Adrenal gland (tissue), 12 donors: Measurements from ENCODE around the gene ZBTB45. TPM values are rescaled to one million over a fixed set of nuclear protein-coding genes. Genes with fewer than 3 reads are reported as not detected.

ENCODE experiments used
- DNase-seq, 7 donors: peaks; one replicate each; pipeline ENCODE4 v3.0.0-alpha.2; 2019 to 2020
- H3K27ac ChIP-seq, 5 donors: fragments of 200-600 bp; sonication (generic) in 4 of 5; 1 replicate in 3 of 5; 2 replicates in 2 of 5; pipeline versions ENCODE4 v1.5.1 to v1.8.0; 2016 to 2020; ENCODE audit warnings: mild to moderate bottlenecking in 1 of 5
- H3K27me3 ChIP-seq: fragments of 200-600 bp; 2 replicates; pipeline ENCODE4 v1.8.0; 2021
- H3K36me3 ChIP-seq, 2 donors: fragments of 200-600 bp; replicated peaks in 1 of 2; 1 replicate in 1 of 2; 2 replicates in 1 of 2; pipeline versions ENCODE4 v1.5.1 to v1.8.0; 2018 to 2022
- H3K4me1 ChIP-seq, 2 donors: fragments of 200-600 bp; replicated peaks in 1 of 2; 1 replicate in 1 of 2; 2 replicates in 1 of 2; pipeline versions ENCODE4 v1.5.1 to v1.8.0; 2018 to 2021
- H3K4me3 ChIP-seq, 4 donors: fragments of 200-600 bp; sonication (generic) in 3 of 4; one replicate each; pipeline ENCODE4 v1.5.1; 2016 to 2018
- H3K9me3 ChIP-seq, 3 donors: fragments of 200-600 bp; sonication (generic) in 1 of 3; replicated peaks in 1 of 3; 1 replicate in 2 of 3; 2 replicates in 1 of 3; pipeline versions ENCODE4 v1.5.1 to v1.8.0; 2016 to 2021
- CTCF ChIP-seq, 6 experiments: fragments of 450-650 bp in 4 of 6; fragments of 200-600 bp in 2 of 6; sonication (generic) in 1 of 6; IDR thresholded peaks; 1 replicate in 5 of 6; 2 replicates in 1 of 6; pipeline versions ENCODE4 v1.5.1 to v1.8.0; 2016 to 2021; ENCODE audit warnings: antibody characterized with exemption in 6 of 6, mild to moderate bottlenecking in 2 of 6, moderate library complexity in 1 of 6
- POLR2A ChIP-seq, 2 donors: fragments of 450-650 bp; IDR thresholded peaks; one replicate each; pipeline ENCODE4 v1.6.1; 2017; ENCODE audit warnings: antibody characterized with exemption in 2 of 2, mild to moderate bottlenecking in 2 of 2, moderate library complexity in 1 of 2
- WGBS, 4 donors: extraction: QIAGEN DNeasy Blood & Tissue Kit in 2 of 4; methylation state at CpG; one replicate each; pipeline versions ENCODE4 v1.1.5 to v1.1.7; 2013 to 2017; 5-methylcytosine and 5-hydroxymethylcytosine counted together
- intact Hi-C, 2 donors: fragments of 100-400 bp; cut with DNase I; formaldehyde crosslinking; loops; one replicate each; pipeline versions ENCODE4 v1.14.1 to v1.15.0; 2022 to 2023
- polyA plus RNA-seq, 3 donors: library from polyadenylated mRNA; stranded (reverse); fragments of 200-250 nt in 2 of 3; fragments of 350-450 nt in 1 of 3; fragmentation: Illumina TruSeq in 1 of 3; extraction: RNeasy Lipid Tissue Mini Kit (QIAGEN cat#74804) in 1 of 3; gene quantifications; one replicate each; pipeline ENCODE4 v1.2.3, GENCODE V29; 2013 to 2014
- total RNA-seq, 9 donors: library from RNA; depleted of rRNA in 4 of 9; stranded (reverse); fragments of >200 nt in 4 of 9; fragments of 120-200 nt in 1 of 9; fragmentation: NEBNext Ultra II Directional in 1 of 9; extraction: Animal tissue kit (Norgen Biotek cat#: 25700) in 1 of 9; gene quantifications; one replicate each; pipeline versions ENCODE4 v1.1.0 to v1.2.4, GENCODE V29; 2013 to 2023
- donor health status: healthy with polysubstance abuse.
- donor health status: Bipolar disorder and iron deficiency.
- donor health status: DM: yes; HTN: yes; CAD: no.
- donor health status: DM: no; HTN: no; CAD: no.
- donor health status: DM: no; HTN: no; CAD: no.
- donor health status: DM: yes; HTN: yes; CAD: no.

Gene ZBTB45
- total and polyA plus RNA-seq, 12 donors, result 1.7 to 20.4 (median 12.8) TPM

DNA sequence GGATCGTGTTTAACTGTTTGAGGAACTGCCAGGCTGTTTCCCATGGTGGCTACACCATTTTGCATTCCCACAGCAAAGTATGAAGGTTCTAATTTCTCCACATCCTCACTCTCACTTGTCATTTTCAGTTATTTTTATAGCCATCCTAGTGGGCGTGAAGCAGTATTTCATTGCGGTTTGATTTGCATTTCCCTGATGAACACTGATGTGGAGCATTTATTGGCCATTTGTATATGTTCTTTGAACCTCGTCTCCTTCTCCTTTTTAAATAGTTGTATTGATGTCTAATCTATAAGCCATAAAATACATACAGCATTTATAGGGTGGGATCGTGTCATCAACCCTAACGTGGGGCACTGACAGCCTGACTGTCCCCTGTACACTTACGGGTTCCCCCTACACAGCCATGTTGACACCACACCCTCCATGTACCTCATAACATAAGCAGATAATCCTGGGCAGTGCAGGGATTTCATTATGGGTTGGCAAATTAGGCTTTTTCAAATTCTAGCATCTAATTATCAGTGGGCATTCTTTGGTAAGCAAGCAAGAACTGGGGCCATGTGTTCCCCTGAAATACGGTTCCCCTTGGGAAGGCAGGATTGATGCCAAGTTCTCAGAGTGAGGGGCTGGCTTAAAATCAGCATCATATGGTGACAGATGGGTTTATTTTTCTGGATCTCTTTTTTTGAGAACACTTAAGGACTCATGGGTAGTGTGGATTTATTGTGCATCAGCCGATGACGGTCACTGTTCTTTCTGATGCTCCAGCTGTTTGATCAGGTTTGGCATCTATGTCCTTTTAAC, 11.6 kb upstream of the ZBTB45 start:
- Histone ChIP-seq H3K27me3 (no peaks in the 10 kb centered on the region), H3K4me3 (no peak overlapping the region), H3K27ac (no peak overlapping the region), H3K9me3 (no peaks in the 10 kb centered on the region), H3K36me3 (no peaks in the 10 kb centered on the region), H3K4me1 (no peaks in the 10 kb centered on the region)
- 65 to 70% (median 69%) methylated on average over 10 of the region's 10 CpGs for WGBS, 4 donors
- intact Hi-C loops, result no loop called here
- DNase-seq, result no peak
- no peak for TF ChIP-seq POLR2A (IDR thresholded peaks at IDR 0.05)
- TF ChIP-seq CTCF (IDR thresholded peaks at IDR 0.05), result no peak

GRCh38 chr19:58529405-58529804, 9.8 kb upstream of the ZBTB45 start:
- H3K4me3 ChIP-seq, result no peak overlapping the region
- H3K4me1 ChIP-seq, result no peaks in the 10 kb centered on the region
- intact Hi-C loops, result no loop called here
- no peaks in the 10 kb centered on the region for H3K9me3 ChIP-seq
- H3K27ac ChIP-seq, result no peak overlapping the region
- no peak for TF ChIP-seq CTCF (IDR thresholded peaks at IDR 0.05)
- TF ChIP-seq POLR2A (IDR thresholded peaks at IDR 0.05), result no peak
- no peaks in the 10 kb centered on the region for H3K27me3 ChIP-seq
- no peaks in the 10 kb centered on the region for H3K36me3 ChIP-seq
- 66 to 70% (median 68%) methylated on average over 3 of the region's 3 CpGs for WGBS, 4 donors
- DNase-seq, result no peak

GRCh38 chr19:58522709-58523108, 3.1 kb upstream of the ZBTB45 start:
- no peaks in the 10 kb centered on the region for H3K27me3 ChIP-seq
- no peaks in the 10 kb centered on the region for H3K9me3 ChIP-seq
- intact Hi-C loops, result no loop called here
- H3K4me1 ChIP-seq, result peaks cover 17 to 19% of the 10 kb centered on the region in 2 donors
- no peaks in the 10 kb centered on the region for H3K36me3 ChIP-seq
- DNase-seq, result no peak
- TF ChIP-seq POLR2A (IDR thresholded peaks at IDR 0.05), result no peak
- TF ChIP-seq CTCF (IDR thresholded peaks at IDR 0.05), result no peak
- WGBS, 4 donors, result 75 to 86% (median 79%) methylated on average over 3 of the region's 3 CpGs
- no peak overlapping the region for H3K27ac ChIP-seq
- no peak overlapping the region for H3K4me3 ChIP-seq

GRCh38 chr19:58521651-58522050, 2.0 kb upstream of the ZBTB45 start:
- peaks cover 0 to 7% of the 10 kb centered on the region in 2 donors for H3K36me3 ChIP-seq
- intact Hi-C loops, result no loop called here
- DNase-seq, result no peak
- no peak overlapping the region for H3K4me3 ChIP-seq
- peaks cover 19 to 24% of the 10 kb centered on the region in 2 donors for H3K4me1 ChIP-seq
- TF ChIP-seq POLR2A (IDR thresholded peaks at IDR 0.05) (no peak), CTCF (IDR thresholded peaks at IDR 0.05) (no peak)
- no peak overlapping the region for H3K27ac ChIP-seq
- H3K27me3 ChIP-seq, result no peaks in the 10 kb centered on the region
- 53 to 60% (median 56%) methylated on average over 4 of the region's 4 CpGs for WGBS, 4 donors
- no peaks in the 10 kb centered on the region for H3K9me3 ChIP-seq
